ENCODE results near the gene ZFR. TPM values are rescaled to one million over a fixed set of nuclear protein-coding genes. Genes with fewer than 3 reads are reported as not detected.
"Not testable (repeated sequence)": the region's sequence is repeated elsewhere in the genome, so short reads cannot be mapped to it uniquely, and the experiment has no call there.

ZFR gene
- total RNA-seq, 2 experiments from 2014 or later = 58.8 to 61.0 TPM

GRCh38 chr5:32405507-32405906, 39.0 kb downstream of the ZFR start:
- H3K36me3 ChIP-seq (ENCODE audit: insufficient read depth, low read length) = peaks cover 95% of the 10 kb centered on the region

GRCh38 chr5:32403760-32404159, 40.8 kb downstream of the ZFR start:
- TF ChIP-seq CTCF (IDR thresholded peaks at IDR 0.05) = no peak
- Histone ChIP-seq H3K36me3 (ENCODE audit: insufficient read depth, low read length) (peaks cover 93% of the 10 kb centered on the region), H3K27ac (ENCODE audit: low read depth in 1 of 2, low read length in 2 of 2) (no peak overlapping the region), H3K27me3 (ENCODE audit: control insufficient read depth in 1 of 2, insufficient read depth in 2 of 2, low read length in 2 of 2) (no peaks in the 10 kb centered on the region), H3K4me1 (ENCODE audit: insufficient read depth, low read length) (no peaks in the 10 kb centered on the region), H3K9me3 (ENCODE audit: control insufficient read depth in 1 of 2, insufficient read depth in 1 of 2, low read length in 2 of 2) (no peaks in the 10 kb centered on the region), H3K4me3 (ENCODE audit: low read length) (no peak overlapping the region)
- POLR2A ChIA-PET = no interaction called here
- CTCF ChIA-PET = no interaction called here
- Mint-ChIP-seq H3K4me3 (no peak overlapping the region), H3K27me3 (no peaks in the 10 kb centered on the region), H3K27ac (no peak overlapping the region), H3K4me1 (ENCODE audit: low read depth) (peaks cover 3% of the 10 kb centered on the region), H3K36me3 (ENCODE audit: low read depth) (peaks cover 98% of the 10 kb centered on the region), H3K9me3 (no peaks in the 10 kb centered on the region)
- DNase-seq (no peak), ATAC-seq (ENCODE audit: poor library complexity) (no peak)
- intact Hi-C loops (cut with DNase I, micrococcal nuclease) = no loop called here

More at GRCh38 chr5:32405507-32405906, 39.0 kb downstream of the ZFR start:
- Mint-ChIP-seq H3K36me3 (ENCODE audit: low read depth) (peaks cover 98% of the 10 kb centered on the region), H3K4me1 (ENCODE audit: low read depth) (peaks cover 3% of the 10 kb centered on the region), H3K4me3 (no peak overlapping the region), H3K27me3 (no peaks in the 10 kb centered on the region), H3K9me3 (no peaks in the 10 kb centered on the region), H3K27ac (peak overlapping the region; percentile 15)
- POLR2A ChIA-PET = interaction anchor here (0.6 kb wide), 1 partner anchor 1841 kb away, joined by 3 read pairs; no protein-coding TSS in a partner anchor
- no peak for ATAC-seq (ENCODE audit: poor library complexity)
- H3K4me3 ChIP-seq (ENCODE audit: low read length) = no peak overlapping the region
- H3K27ac ChIP-seq (ENCODE audit: low read depth in 1 of 2, low read length in 2 of 2) = no peak overlapping the region
- H3K27me3 ChIP-seq (ENCODE audit: control insufficient read depth in 1 of 2, insufficient read depth in 2 of 2, low read length in 2 of 2) = no peaks in the 10 kb centered on the region
- CTCF ChIA-PET = no interaction called here
- no peaks in the 10 kb centered on the region for H3K9me3 ChIP-seq (ENCODE audit: control insufficient read depth in 1 of 2, insufficient read depth in 1 of 2, low read length in 2 of 2)
- TF ChIP-seq CTCF (IDR thresholded peaks at IDR 0.05) = no peak
- H3K4me1 ChIP-seq (ENCODE audit: insufficient read depth, low read length) = no peaks in the 10 kb centered on the region
- intact Hi-C loops (cut with DNase I, micrococcal nuclease) = loop anchor here in 1 of 2 experiments (5.0 kb wide), 1 partner anchor 37 kb away; the partner anchor contains the start of gene ZFR
- no peak for DNase-seq

DNA sequence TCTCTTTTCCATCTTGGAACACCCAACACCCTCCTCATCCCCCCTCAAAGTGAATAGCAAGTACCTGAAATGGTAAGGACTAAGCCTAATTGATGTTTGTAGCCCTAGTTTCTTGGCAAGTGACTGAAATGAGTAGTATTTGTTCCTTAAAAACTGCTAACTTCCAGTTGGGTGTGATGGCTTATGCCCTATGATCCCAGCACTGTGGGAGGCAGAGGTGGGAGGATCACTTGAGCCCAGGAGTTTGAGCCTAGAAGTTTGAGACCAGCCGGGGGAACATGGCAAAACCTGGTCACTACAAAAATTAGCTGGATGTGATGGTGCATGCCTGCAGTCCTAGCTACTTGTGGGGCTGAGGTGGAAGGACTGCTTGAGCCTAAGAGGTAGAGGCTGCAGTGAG, 44.1 kb downstream of the ZFR start:
- Histone ChIP-seq H3K4me1 (ENCODE audit: insufficient read depth, low read length) (no peaks in the 10 kb centered on the region), H3K4me3 (ENCODE audit: low read length) (no peak overlapping the region), H3K27ac (ENCODE audit: low read depth in 1 of 2, low read length in 2 of 2) (no peak overlapping the region), H3K27me3 (ENCODE audit: control insufficient read depth in 1 of 2, insufficient read depth in 2 of 2, low read length in 2 of 2) (no peaks in the 10 kb centered on the region), H3K36me3 (ENCODE audit: insufficient read depth, low read length) (peaks cover 89% of the 10 kb centered on the region), H3K9me3 (ENCODE audit: control insufficient read depth in 1 of 2, insufficient read depth in 1 of 2, low read length in 2 of 2) (no peaks in the 10 kb centered on the region)
- H3K9me3 Mint-ChIP-seq = no peaks in the 10 kb centered on the region
- POLR2A ChIA-PET = no interaction called here
- peaks cover 3% of the 10 kb centered on the region for H3K4me1 Mint-ChIP-seq (ENCODE audit: low read depth)
- no peak for ATAC-seq (ENCODE audit: poor library complexity)
- CTCF ChIA-PET = interaction anchor here (1.0 to 1.5 kb wide), 3 partner anchors 13 to 168 kb away, joined by 3 to 5 read pairs (median 3); no protein-coding TSS in a partner anchor
- no peak overlapping the region for H3K27ac Mint-ChIP-seq
- no peak overlapping the region for H3K4me3 Mint-ChIP-seq
- intact Hi-C loops (cut with DNase I, micrococcal nuclease) = no loop called here
- H3K36me3 Mint-ChIP-seq (ENCODE audit: low read depth) = peaks cover 95% of the 10 kb centered on the region
- TF ChIP-seq CTCF (IDR thresholded peaks at IDR 0.05) = no peak
- no peaks in the 10 kb centered on the region for H3K27me3 Mint-ChIP-seq
- DNase-seq = no peak

DNA sequence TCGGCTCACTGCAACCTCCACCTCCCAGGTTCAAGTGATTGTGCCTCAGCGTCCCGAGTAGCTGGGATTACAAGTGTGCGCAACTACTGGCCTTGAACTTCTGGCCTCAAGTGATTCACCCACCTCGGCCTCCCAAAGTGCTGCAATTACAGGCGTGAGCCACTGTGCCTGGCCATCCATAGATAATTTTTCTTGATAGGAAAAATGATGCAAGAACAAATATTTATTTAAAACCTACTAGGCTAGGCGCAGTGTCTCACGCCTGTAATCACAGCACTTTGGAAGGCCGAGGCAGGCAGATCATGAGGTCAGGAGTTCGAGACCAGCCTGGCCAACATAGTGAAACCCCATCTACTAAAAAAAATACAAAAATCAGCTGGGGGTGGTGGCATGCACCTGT, 45.8 kb downstream of the ZFR start:
- POLR2A ChIA-PET; H3K27me3 Mint-ChIP-seq; H3K4me3 ChIP-seq (ENCODE audit: low read length); H3K4me3 Mint-ChIP-seq; intact Hi-C loops (cut with DNase I, micrococcal nuclease); ATAC-seq (ENCODE audit: poor library complexity); H3K4me1 Mint-ChIP-seq (ENCODE audit: low read depth); H3K27me3 ChIP-seq (ENCODE audit: control insufficient read depth in 1 of 2, insufficient read depth in 2 of 2, low read length in 2 of 2); H3K27ac ChIP-seq (ENCODE audit: low read depth in 1 of 2, low read length in 2 of 2); DNase-seq; H3K9me3 Mint-ChIP-seq; H3K9me3 ChIP-seq (ENCODE audit: control insufficient read depth in 1 of 2, insufficient read depth in 1 of 2, low read length in 2 of 2); H3K27ac Mint-ChIP-seq; H3K4me1 ChIP-seq (ENCODE audit: insufficient read depth, low read length): not testable (repeated sequence)
- H3K36me3 ChIP-seq (ENCODE audit: insufficient read depth, low read length) = peaks cover 89% of the 10 kb centered on the region
- peaks cover 95% of the 10 kb centered on the region for H3K36me3 Mint-ChIP-seq (ENCODE audit: low read depth)
- CTCF ChIA-PET = interaction anchor here (0.6 kb wide), 1 partner anchor 171 kb away, joined by 3 read pairs; no protein-coding TSS in a partner anchor

All from CD4-positive, alpha-beta T cell (primary cell).